Spleen (tissue), 7 donors: ENCODE measurements around the gene CHTOP.

Experiments used
- POLR2A ChIP-seq, 3 donors: fragments of 450-650 bp; IDR thresholded peaks; one replicate each; pipeline ENCODE4 v1.5.1; 2017; ENCODE audit warnings: antibody characterized with exemption in 3 of 3, mild to moderate bottlenecking in 1 of 3
- POLR2AphosphoS5 ChIP-seq, 3 donors: sonication (generic); formaldehyde crosslinking; IDR thresholded peaks; one replicate each; pipeline ENCODE4 v1.5.1; 2017; ENCODE audit warnings: antibody characterized with exemption in 3 of 3
- TF ChIP-seq, protein P1 (sequence below), 11 experiments: fragments of 200-600 bp in 7 of 11; fragments of 450-650 bp in 4 of 11; sonication (generic) in 4 of 11; IDR thresholded peaks in 8 of 11; conservative IDR thresholded peaks in 3 of 11; 1 replicate in 7 of 11; 2 replicates in 4 of 11; pipeline versions ENCODE4 v1.4.0 to v1.8.0; 2016 to 2021; ENCODE audit warnings: antibody characterized with exemption in 11 of 11, inconsistent platforms in 4 of 11, mild to moderate bottlenecking in 1 of 11
- donor health status: DM: no; HTN: no; CAD: no; lungs with moderate emphysema.
- donor health status: DM: no; HTN: no; CAD: no.
- donor health status: DM: no; HTN: no; CAD: no.

DNA sequence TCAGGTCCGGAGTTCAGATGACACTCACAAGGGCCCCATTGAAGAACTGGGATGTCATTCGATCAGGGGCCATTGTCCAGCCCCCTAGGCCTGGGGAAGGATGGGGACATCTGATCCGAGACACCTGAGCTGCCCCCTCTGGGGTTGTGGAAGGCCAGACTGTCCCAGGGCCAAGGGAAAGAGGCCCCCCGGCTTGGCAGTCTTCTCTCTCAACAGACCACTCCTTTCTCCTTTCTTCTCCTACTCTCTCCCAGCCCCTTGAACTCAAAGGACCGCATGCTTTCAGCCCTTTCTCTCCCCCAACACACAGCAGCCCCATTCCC, 4.6 kb upstream of the CHTOP start:
- TF ChIP-seq POLR2A (IDR thresholded peaks at IDR 0.05) (no peak), POLR2AphosphoS5 (IDR thresholded peaks at IDR 0.05) (no peak)
- TF ChIP-seq, protein P1, sequence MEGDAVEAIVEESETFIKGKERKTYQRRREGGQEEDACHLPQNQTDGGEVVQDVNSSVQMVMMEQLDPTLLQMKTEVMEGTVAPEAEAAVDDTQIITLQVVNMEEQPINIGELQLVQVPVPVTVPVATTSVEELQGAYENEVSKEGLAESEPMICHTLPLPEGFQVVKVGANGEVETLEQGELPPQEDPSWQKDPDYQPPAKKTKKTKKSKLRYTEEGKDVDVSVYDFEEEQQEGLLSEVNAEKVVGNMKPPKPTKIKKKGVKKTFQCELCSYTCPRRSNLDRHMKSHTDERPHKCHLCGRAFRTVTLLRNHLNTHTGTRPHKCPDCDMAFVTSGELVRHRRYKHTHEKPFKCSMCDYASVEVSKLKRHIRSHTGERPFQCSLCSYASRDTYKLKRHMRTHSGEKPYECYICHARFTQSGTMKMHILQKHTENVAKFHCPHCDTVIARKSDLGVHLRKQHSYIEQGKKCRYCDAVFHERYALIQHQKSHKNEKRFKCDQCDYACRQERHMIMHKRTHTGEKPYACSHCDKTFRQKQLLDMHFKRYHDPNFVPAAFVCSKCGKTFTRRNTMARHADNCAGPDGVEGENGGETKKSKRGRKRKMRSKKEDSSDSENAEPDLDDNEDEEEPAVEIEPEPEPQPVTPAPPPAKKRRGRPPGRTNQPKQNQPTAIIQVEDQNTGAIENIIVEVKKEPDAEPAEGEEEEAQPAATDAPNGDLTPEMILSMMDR (IDR thresholded peaks at IDR 0.05 in 8 of 11, conservative IDR thresholded peaks at IDR 0.05 in 3 of 11): no peak
